Natural killer cell (primary cell): ENCODE data around the gene SWSAP1. TPM values are rescaled to one million over a fixed set of nuclear protein-coding genes. Genes with fewer than 3 reads are reported as not detected.

Experiments
- ATAC-seq, 3 donors: fragments of 150-1000 bp in 2 of 3; fragments of 200-7000 bp in 1 of 3; cut with Tn5 transposase; 1 replicate in 1 of 3; 2 replicates in 2 of 3; pipeline ENCODE4 v1.10.0; 2021; ENCODE audit warnings: mild to moderate bottlenecking in 2 of 3, moderate library complexity in 2 of 3
- DNase-seq, 2 donors: peaks; one replicate each; pipeline versions ENCODE4 v3.0.0 to v3.0.0-alpha.2; 2013 to 2021; ENCODE audit warnings: mixed read lengths in 1 of 2
- H3K27ac ChIP-seq: one replicate; pipeline ENCODE4 v1.5.1; 2013; ENCODE audit warnings: mild to moderate bottlenecking, low read length
- H3K27me3 ChIP-seq: one replicate; pipeline ENCODE4 v1.6.1; 2013; ENCODE audit warnings: low read length; ENCODE audit not compliant: control insufficient read depth, insufficient read depth
- H3K36me3 ChIP-seq: one replicate; pipeline ENCODE4 v1.6.1; 2013; ENCODE audit warnings: low read length; ENCODE audit not compliant: control insufficient read depth, insufficient read depth
- H3K4me1 ChIP-seq: one replicate; pipeline ENCODE4 v1.6.1; 2013; ENCODE audit warnings: low read length; ENCODE audit not compliant: control insufficient read depth, insufficient read depth
- H3K4me3 ChIP-seq: one replicate; pipeline ENCODE4 v1.5.1; 2013; ENCODE audit warnings: low read length
- H3K9me3 ChIP-seq: one replicate; pipeline ENCODE4 v1.6.1; 2013; ENCODE audit warnings: low read length; ENCODE audit not compliant: control insufficient read depth, insufficient read depth
- H3K27ac Mint-ChIP-seq, 2 donors: one replicate each; pipeline ENCODE4 v1.8.0; 2022; ENCODE audit warnings: mild to moderate bottlenecking in 2 of 2, mixed read lengths in 2 of 2, moderate library complexity in 1 of 2
- H3K27me3 Mint-ChIP-seq, 2 donors: one replicate each; pipeline ENCODE4 v1.8.0; 2022; ENCODE audit warnings: low read depth in 2 of 2, mixed read lengths in 2 of 2
- H3K36me3 Mint-ChIP-seq: one replicate; pipeline ENCODE4 v1.8.0; 2022; ENCODE audit warnings: mixed read lengths
- H3K4me1 Mint-ChIP-seq, 2 donors: one replicate each; pipeline ENCODE4 v1.8.0; 2022; ENCODE audit warnings: mixed read lengths in 2 of 2
- H3K4me3 Mint-ChIP-seq: one replicate; pipeline ENCODE4 v1.8.0; 2022; ENCODE audit warnings: mild to moderate bottlenecking, moderate library complexity, mixed read lengths
- H3K9me3 Mint-ChIP-seq, 2 donors: one replicate each; pipeline ENCODE4 v1.8.0; 2022; ENCODE audit warnings: mixed read lengths in 2 of 2
- WGBS: methylation state at CpG from one replicate; pipeline ENCODE4 v1.1.7; 2013; ENCODE audit warnings: missing lambda C conversion rate; ENCODE audit not compliant: insufficient coverage; 5-methylcytosine and 5-hydroxymethylcytosine counted together
- intact Hi-C: fragments of 100-400 bp; cut with micrococcal nuclease; formaldehyde crosslinking; loops from one replicate; pipeline ENCODE4 v1.14.2; 2022
- total RNA-seq, 4 donors: library from RNA; stranded (reverse); fragments of 120-200 nt in 1 of 4; gene quantifications; one replicate each; pipeline versions ENCODE4 v1.2.3 to v1.2.4, GENCODE V29; 2013 to 2022
- TF ChIP-seq, protein P1 (sequence below): fragments of 200-600 bp; IDR thresholded peaks from one replicate; pipeline ENCODE4 v1.8.0; 2022; ENCODE audit warnings: antibody characterized with exemption

The SWSAP1 gene
- total RNA-seq, 3 donors from 2014 or later (not counting 1 experiment from before 2014, with no cell fraction given) = 2.1 to 2.9 (median 2.8) TPM

DNA sequence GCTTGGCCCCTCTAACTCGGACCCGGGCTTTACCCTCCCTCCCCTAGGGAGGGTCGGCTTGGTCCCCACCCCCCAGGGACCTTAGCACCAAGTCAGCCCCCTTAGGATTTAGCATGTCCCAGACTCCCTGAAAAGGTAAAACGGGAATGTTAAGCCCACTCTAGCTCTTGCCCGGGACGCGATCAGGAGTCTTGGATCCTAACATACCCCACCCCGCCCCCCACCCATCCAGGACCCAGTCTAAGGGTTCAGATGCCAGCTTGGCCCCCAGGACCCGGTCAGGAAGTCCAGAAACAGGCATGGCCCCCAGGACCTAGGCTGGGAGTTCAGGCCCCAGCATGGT, 9.2 kb downstream of the SWSAP1 start:
- 3% methylated on average over 9 of the region's 9 CpGs for WGBS
- no peak overlapping the region for H3K27ac Mint-ChIP-seq
- H3K9me3 ChIP-seq = no peaks in the 10 kb centered on the region
- H3K36me3 Mint-ChIP-seq = no peaks in the 10 kb centered on the region
- H3K27ac ChIP-seq = no peak overlapping the region
- no peak overlapping the region for H3K4me3 ChIP-seq
- intact Hi-C loops = loop anchor here (5.0 kb wide), 1 partner anchor 39 kb away; no protein-coding TSS in a partner anchor
- H3K36me3 ChIP-seq = no peaks in the 10 kb centered on the region
- H3K27me3 Mint-ChIP-seq = peaks cover 0 to 22% of the 10 kb centered on the region in 2 donors
- no peak for ATAC-seq
- no peak overlapping the region for H3K4me3 Mint-ChIP-seq
- peaks cover 23 to 32% of the 10 kb centered on the region in 2 donors for H3K4me1 Mint-ChIP-seq
- H3K4me1 ChIP-seq = peaks cover 49% of the 10 kb centered on the region
- DNase-seq = no peak
- H3K9me3 Mint-ChIP-seq = no peaks in the 10 kb centered on the region
- peaks cover 14% of the 10 kb centered on the region for H3K27me3 ChIP-seq
- TF ChIP-seq, protein P1, sequence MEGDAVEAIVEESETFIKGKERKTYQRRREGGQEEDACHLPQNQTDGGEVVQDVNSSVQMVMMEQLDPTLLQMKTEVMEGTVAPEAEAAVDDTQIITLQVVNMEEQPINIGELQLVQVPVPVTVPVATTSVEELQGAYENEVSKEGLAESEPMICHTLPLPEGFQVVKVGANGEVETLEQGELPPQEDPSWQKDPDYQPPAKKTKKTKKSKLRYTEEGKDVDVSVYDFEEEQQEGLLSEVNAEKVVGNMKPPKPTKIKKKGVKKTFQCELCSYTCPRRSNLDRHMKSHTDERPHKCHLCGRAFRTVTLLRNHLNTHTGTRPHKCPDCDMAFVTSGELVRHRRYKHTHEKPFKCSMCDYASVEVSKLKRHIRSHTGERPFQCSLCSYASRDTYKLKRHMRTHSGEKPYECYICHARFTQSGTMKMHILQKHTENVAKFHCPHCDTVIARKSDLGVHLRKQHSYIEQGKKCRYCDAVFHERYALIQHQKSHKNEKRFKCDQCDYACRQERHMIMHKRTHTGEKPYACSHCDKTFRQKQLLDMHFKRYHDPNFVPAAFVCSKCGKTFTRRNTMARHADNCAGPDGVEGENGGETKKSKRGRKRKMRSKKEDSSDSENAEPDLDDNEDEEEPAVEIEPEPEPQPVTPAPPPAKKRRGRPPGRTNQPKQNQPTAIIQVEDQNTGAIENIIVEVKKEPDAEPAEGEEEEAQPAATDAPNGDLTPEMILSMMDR = no peak

- H3K4me3 ChIP-seq = no peak overlapping the region
- TF ChIP-seq, protein P1 = no peak
- no peak overlapping the region for H3K4me3 Mint-ChIP-seq
- H3K36me3 ChIP-seq = no peaks in the 10 kb centered on the region
- H3K9me3 Mint-ChIP-seq = no peaks in the 10 kb centered on the region
- H3K36me3 Mint-ChIP-seq = no peaks in the 10 kb centered on the region
- H3K27me3 Mint-ChIP-seq = peaks cover 0 to 22% of the 10 kb centered on the region in 2 donors
- no peak overlapping the region for H3K27ac Mint-ChIP-seq
- H3K4me1 Mint-ChIP-seq = peaks cover 23 to 31% of the 10 kb centered on the region in 2 donors
- H3K27ac ChIP-seq = no peak overlapping the region
- H3K27me3 ChIP-seq = peaks cover 14% of the 10 kb centered on the region
- peaks cover 48% of the 10 kb centered on the region for H3K4me1 ChIP-seq
- H3K9me3 ChIP-seq = no peaks in the 10 kb centered on the region
- ATAC-seq (no peak), DNase-seq (no peak)
- WGBS = 91% methylated on average over 5 of the region's 5 CpGs
- intact Hi-C loops = loop anchor here (5.0 kb wide), 1 partner anchor 38 kb away; no protein-coding TSS in a partner anchor
Measured at GRCh38 chr19:11384778-11385129, 10.3 kb downstream of the SWSAP1 start.

GRCh38 chr19:11387162-11388034, 12.9 kb downstream of the SWSAP1 start:
- peaks cover 25% of the 10 kb centered on the region for H3K4me1 ChIP-seq
- H3K27ac Mint-ChIP-seq = no peak overlapping the region
- TF ChIP-seq, protein P1 = no peak
- no peak overlapping the region for H3K4me3 Mint-ChIP-seq
- WGBS = 61% methylated on average over 19 of the region's 19 CpGs
- peak in 1 of 2 donors; percentile 28 for DNase-seq
- H3K4me3 ChIP-seq = no peak overlapping the region
- H3K36me3 Mint-ChIP-seq = no peaks in the 10 kb centered on the region
- peaks cover 5% of the 10 kb centered on the region for H3K9me3 ChIP-seq
- no peaks in the 10 kb centered on the region for H3K9me3 Mint-ChIP-seq
- no peak overlapping the region for H3K27ac ChIP-seq
- peaks cover 0 to 14% of the 10 kb centered on the region in 2 donors for H3K27me3 Mint-ChIP-seq
- intact Hi-C loops = no loop called here
- peaks cover 10% of the 10 kb centered on the region for H3K27me3 ChIP-seq
- peaks cover 5 to 10% of the 10 kb centered on the region in 2 donors for H3K4me1 Mint-ChIP-seq
- ATAC-seq = no peak
- no peaks in the 10 kb centered on the region for H3K36me3 ChIP-seq
